B cell (primary cell): ENCODE results near the gene BMP7.

Source experiments
- CTCF ChIP-seq: fragments of 200-600 bp; IDR thresholded peaks from one replicate; pipeline ENCODE4 v1.8.0; 2022; ENCODE audit warnings: antibody characterized with exemption, mild to moderate bottlenecking
- EZH2 ChIP-seq: IDR thresholded peaks from 2 replicates; pipeline ENCODE4 v1.6.1; 2012; ENCODE audit warnings: borderline replicate concordance, low read depth, mild to moderate bottlenecking, moderate library complexity, low read length; ENCODE audit not compliant: insufficient read depth, poor library complexity, severe bottlenecking

GRCh38 chr20:57131601-57132391 is 134.6 kb downstream of the BMP7 start:
- TF ChIP-seq CTCF (no peak), EZH2 (no peak)
